Kidney glomerular epithelial cell (primary cell): ENCODE results near the gene DHX9.

Experiments used
- DNase-seq: peaks from one replicate; lab custom pipeline; 2025; lab: John Stamatoyannopoulos, UW

DHX9 gene

DNA sequence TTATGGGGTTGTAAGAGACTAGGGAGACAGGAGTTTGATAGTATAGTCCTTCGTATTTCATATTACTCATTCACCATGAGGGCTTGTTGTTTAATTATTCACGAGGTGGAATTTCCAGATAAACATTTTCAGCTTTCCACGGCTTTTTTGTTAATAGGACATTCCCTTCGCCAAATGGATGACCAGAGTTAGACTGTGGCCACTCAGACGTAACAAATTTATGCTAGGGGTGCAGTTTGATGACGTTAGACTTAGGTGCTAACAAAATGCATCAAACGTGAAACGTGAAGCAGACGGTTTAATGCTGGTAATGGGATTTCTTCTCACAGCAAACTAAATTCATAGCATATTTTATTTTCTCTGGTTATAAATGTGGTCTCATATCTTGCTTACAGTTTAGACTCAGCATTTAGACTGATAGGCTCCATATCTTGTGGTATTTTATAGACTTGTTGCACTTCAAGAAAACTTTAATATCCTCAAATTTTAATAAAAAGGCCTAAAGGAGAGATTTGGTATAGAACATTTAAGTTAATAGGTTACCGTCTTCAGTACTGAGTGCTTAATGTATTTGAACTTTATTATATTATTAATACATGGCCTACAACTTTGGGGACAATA is 2.3 kb downstream of the DHX9 start:
- peak; percentile 84 for DNase-seq

GRCh38 chr1:182842265-182842664 is 3.1 kb downstream of the DHX9 start:
- no peak for DNase-seq

- no peak for DNase-seq
Measured at GRCh38 chr1:182845379-182845778, 6.2 kb downstream of the DHX9 start.

- no peak for DNase-seq
Measured at GRCh38 chr1:182845894-182846293, 6.7 kb downstream of the DHX9 start.

DNA sequence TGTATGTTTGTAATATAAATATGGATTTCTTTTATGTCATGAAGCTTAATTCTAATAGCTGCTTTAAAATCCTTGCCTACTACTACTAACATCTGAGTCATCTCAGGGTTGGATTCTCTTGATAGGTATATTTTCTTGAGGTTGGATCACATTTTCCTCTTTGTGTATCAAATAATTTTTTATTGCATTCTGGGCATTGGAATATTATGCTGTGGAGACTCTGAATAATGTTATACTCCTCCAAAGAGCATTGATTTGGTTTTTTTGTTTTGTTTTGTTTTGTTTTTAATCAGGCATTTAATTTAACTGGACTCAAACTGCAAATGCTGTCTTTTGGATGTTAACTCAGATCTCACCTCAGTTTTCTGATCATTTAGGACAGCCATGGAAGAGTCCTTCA is 8.0 kb downstream of the DHX9 start:
- DNase-seq: no peak

DNA sequence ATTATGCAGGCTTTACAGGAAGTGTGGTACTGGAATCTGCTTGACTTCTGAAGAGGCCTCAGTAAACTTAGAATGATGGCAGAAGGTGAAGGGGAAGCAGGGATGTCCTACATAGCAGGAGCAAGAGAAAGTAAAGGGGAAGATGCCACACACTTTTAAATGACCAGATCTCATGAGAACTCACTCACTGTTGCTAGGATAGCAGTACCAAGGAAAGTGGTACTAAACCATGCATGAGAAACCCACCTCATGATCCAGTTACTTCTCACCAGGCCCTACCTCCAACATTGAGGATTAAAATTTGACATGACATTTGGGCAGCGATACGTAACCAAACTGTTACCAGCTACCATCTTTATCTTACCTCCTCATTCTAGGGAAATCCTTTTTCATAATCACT is 9.6 kb downstream of the DHX9 start:
- DNase-seq: no peak

GRCh38 chr1:182850319-182850718 is 11.2 kb downstream of the DHX9 start:
- no peak for DNase-seq

- DNase-seq: no peak
Measured at GRCh38 chr1:182851825-182852224, 12.7 kb downstream of the DHX9 start.

DNA sequence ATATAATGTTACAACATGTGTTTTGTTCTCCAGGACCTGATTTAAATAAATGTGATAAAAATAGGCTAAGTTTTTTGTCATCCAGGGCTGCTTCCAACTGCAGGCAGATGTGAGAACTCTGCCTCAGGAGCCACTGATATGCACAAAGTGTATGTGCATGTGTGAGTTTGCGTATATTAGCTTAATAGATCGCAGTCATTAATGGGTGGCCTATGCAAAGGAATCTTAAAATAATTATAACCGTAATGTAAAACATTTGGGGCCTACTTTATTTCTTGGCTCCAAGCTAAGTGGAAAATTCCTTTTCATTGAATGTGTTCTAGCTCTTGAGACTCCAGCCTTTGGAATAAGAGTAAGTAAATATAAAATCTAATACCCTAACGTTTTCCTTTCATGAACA is 16.8 kb downstream of the DHX9 start:
- DNase-seq: no peak

DNA sequence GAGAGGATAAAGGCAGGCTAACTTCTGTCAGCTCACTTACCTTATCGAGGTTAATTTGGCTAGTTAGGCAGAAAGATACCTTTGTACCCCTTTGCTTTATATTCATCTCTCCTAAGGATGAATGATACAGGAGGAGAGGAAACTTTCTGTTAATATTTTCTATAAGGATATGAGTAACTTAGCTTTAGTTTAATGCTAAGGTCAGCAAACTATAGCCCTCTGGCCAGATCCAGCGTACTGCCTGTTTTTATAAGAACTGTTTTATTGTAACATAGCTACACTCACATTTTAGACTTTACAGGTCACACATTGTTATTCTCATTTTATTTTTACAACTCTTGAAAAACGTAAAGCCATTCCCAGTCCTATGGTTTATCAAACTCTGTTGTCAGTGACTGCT is 18.1 kb downstream of the DHX9 start:
- no peak for DNase-seq

- no peak for DNase-seq
Measured at GRCh38 chr1:182860658-182861057, 21.5 kb downstream of the DHX9 start.

GRCh38 chr1:182861994-182862393 is 22.8 kb downstream of the DHX9 start:
- DNase-seq: peak; percentile 5

- no peak for DNase-seq
Measured at GRCh38 chr1:182862827-182863226, 23.7 kb downstream of the DHX9 start.

DNA sequence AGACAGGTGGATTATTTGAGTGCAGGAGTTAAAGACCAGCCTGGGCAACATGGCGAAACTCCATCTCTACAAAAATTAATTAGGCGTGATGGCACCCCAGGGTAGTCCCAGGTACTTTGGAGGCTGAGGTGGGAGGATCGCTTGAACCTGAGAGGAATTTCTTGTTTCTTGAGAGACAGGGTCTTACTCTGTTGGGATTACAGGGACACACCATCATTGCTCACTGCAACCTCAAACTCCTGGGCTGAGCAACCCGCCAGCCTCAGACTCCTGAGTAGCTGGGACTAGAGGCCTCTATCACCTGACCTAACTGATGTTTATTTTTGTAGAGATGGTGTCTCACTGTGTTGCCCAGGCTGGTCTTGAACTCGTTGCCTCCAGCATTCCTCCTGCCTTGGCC is 24.8 kb downstream of the DHX9 start:
- no peak for DNase-seq

DNA sequence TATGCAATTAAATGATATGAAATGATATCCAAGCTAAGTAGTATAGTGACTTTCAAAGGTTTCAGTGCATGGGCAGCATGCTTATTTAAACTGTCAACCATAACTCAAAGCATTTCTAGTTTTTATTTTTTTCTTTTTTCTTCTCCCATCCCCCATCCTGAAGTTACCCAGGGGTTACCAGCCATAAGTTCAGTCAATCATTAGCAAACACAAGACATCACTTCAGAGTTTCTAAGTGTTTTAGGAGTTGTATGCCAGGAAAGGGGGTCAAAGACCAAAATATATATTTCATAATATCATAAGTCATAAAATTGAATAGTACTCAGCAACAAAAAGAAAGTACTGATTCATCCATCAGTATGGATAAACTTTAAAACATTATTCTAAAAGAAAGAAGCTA is 28.7 kb downstream of the DHX9 start:
- no peak for DNase-seq

GRCh38 chr1:182869241-182869666 is 30.1 kb downstream of the DHX9 start:
- DNase-seq: no peak

DNA sequence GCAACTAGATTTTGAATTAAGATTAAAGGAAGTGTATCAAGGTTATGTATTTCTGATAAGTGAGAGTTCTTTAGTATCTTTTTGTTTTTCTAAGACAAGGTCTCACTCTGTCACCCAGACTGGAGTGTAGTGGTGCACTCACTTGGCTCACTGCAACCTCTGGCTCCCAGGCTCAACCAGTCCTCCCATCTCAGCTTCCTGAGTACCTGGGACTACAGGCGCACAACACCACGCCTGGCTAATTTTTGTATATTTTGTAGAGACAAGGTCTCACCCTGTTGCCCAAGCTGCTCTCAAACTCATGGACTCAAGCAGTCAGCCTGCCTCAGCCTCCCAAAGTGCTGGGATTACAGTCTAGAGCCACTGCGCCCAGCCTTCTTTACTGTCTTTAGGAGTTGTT is 33.7 kb downstream of the DHX9 start:
- no peak for DNase-seq

GRCh38 chr1:182875889-182876288 is 36.7 kb downstream of the DHX9 start:
- no peak for DNase-seq

DNA sequence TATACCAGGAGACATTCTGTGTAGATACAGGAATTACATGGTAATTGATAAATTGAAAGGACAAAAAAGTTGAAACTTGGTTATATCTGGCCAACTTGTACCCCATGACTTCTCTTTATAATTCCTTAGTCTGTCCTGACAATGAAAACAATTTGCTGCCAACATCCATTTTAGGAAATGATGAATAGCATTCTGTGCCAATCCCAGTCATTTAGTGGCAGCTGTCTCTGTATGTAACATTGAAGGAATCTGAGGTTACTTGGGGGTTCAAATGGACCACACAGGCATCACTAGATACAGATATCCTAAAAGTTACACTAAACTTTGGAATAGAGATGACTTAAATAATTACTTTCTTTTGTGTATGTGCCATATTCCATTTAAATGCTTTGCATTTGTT is 38.2 kb downstream of the DHX9 start:
- no peak for DNase-seq

DNA sequence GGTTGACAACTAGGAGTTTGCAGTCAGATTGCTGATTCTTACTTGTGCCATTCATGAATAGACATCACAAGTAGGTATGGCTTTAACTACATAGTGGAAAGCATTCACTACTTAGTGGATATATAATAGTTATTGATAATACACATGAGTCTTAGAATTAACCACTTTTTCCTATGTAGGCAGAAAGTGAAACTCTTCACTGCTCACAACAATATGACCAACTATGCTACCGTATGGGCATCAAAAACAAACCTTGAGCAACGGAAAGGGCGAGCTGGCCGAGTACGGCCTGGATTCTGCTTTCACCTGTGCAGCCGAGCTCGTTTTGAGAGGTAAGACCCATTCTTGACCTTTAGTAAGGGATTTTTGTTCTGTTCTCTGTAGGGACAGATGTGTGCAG is 38.7 kb downstream of the DHX9 start:
- DNase-seq: no peak

- DNase-seq: no peak
Measured at GRCh38 chr1:182884872-182885271, 45.7 kb downstream of the DHX9 start.

GRCh38 chr1:182885591-182885990 is 46.4 kb downstream of the DHX9 start:
- no peak for DNase-seq

- DNase-seq: no peak
Measured at GRCh38 chr1:182886985-182887384, 47.8 kb downstream of the DHX9 start.

GRCh38 chr1:182888736-182889531 is 49.8 kb downstream of the DHX9 start:
- DNase-seq: no peak
